Measurements from ENCODE around the gene MAPK9.
A peak's percentile ranks its signal among the peaks of the same experiment; 100 is the strongest.
"Not testable (repeated sequence)": the region's sequence is repeated elsewhere in the genome, so short reads cannot be mapped to it uniquely, and the experiment has no call there.

Gene MAPK9

GRCh38 chr5:180210961-180211760 is 80.7 kb downstream of the MAPK9 start:
- H3K9me3 ChIP-seq (ENCODE audit: insufficient read depth, low read length, severe bottlenecking) = no peaks in the 10 kb centered on the region
- no peak overlapping the region for H3K27ac ChIP-seq (ENCODE audit: low read length)
- H3K36me3 ChIP-seq (ENCODE audit: insufficient read depth, low read length) = no peaks in the 10 kb centered on the region
- H3K4me3 ChIP-seq (ENCODE audit: low read depth in 1 of 2, low read length in 2 of 2) = no peak overlapping the region
- TF ChIP-seq EZH2 (IDR thresholded peaks at IDR 0.05; ENCODE audit: borderline replicate concordance, low read depth, low read length, severe bottlenecking) = no peak
- TF ChIP-seq, protein P1, sequence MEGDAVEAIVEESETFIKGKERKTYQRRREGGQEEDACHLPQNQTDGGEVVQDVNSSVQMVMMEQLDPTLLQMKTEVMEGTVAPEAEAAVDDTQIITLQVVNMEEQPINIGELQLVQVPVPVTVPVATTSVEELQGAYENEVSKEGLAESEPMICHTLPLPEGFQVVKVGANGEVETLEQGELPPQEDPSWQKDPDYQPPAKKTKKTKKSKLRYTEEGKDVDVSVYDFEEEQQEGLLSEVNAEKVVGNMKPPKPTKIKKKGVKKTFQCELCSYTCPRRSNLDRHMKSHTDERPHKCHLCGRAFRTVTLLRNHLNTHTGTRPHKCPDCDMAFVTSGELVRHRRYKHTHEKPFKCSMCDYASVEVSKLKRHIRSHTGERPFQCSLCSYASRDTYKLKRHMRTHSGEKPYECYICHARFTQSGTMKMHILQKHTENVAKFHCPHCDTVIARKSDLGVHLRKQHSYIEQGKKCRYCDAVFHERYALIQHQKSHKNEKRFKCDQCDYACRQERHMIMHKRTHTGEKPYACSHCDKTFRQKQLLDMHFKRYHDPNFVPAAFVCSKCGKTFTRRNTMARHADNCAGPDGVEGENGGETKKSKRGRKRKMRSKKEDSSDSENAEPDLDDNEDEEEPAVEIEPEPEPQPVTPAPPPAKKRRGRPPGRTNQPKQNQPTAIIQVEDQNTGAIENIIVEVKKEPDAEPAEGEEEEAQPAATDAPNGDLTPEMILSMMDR (IDR thresholded peaks at IDR 0.05; ENCODE audit: borderline replicate concordance, extremely low read depth, low read length, poor library complexity, severe bottlenecking) = no peak
- H3K27me3 ChIP-seq (ENCODE audit: insufficient read depth, low read length, poor library complexity) = no peaks in the 10 kb centered on the region
- no peak for DNase-seq
- H2AFZ ChIP-seq (ENCODE audit: low read depth, low read length) = no peak overlapping the region
- no peaks in the 10 kb centered on the region for H3K79me2 ChIP-seq (ENCODE audit: insufficient read depth, low read length)
- no peak overlapping the region for H3K9ac ChIP-seq (ENCODE audit: low read depth, low read length)
- no peak overlapping the region for H3K4me2 ChIP-seq (ENCODE audit: insufficient read depth, low read length)
- H4K20me1 ChIP-seq (ENCODE audit: insufficient read depth, low read length) = peaks cover 7% of the 10 kb centered on the region
- no peak for ATAC-seq (ENCODE audit: insufficient read depth, low read depth)
- H3K4me1 ChIP-seq (ENCODE audit: insufficient read depth, low read length) = no peaks in the 10 kb centered on the region

DNA sequence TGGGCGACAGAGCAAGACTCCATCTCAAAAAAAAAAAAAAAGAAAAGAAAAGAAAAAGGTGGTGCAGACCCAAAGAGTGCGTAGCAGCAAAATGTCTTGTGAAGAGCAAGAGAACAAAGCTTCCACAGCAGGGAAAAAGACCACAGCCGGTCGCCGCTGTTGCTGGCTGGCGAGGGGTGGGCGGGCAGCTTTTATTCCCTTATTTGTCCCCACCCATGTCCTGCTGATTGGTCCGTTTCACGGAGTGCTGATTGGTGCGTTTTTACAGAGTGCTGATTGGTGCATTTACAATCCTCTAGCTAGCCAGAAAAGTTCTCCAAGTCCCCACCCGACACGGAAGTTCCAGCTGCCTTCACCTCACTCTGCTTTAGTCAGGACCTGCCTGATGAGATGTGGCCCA is 81.8 kb downstream of the MAPK9 start:
- not testable (repeated sequence) for H3K9ac ChIP-seq (ENCODE audit: low read depth, low read length); H3K4me1 ChIP-seq (ENCODE audit: insufficient read depth, low read length); H3K27ac ChIP-seq (ENCODE audit: low read length); ATAC-seq (ENCODE audit: insufficient read depth, low read depth); H3K4me3 ChIP-seq (ENCODE audit: low read depth in 1 of 2, low read length in 2 of 2); DNase-seq; H3K9me3 ChIP-seq (ENCODE audit: insufficient read depth, low read length, severe bottlenecking); H3K36me3 ChIP-seq (ENCODE audit: insufficient read depth, low read length); H3K79me2 ChIP-seq (ENCODE audit: insufficient read depth, low read length); H3K27me3 ChIP-seq (ENCODE audit: insufficient read depth, low read length, poor library complexity); H3K4me2 ChIP-seq (ENCODE audit: insufficient read depth, low read length); H2AFZ ChIP-seq (ENCODE audit: low read depth, low read length); H4K20me1 ChIP-seq (ENCODE audit: insufficient read depth, low read length)

GRCh38 chr5:180209137-180209581 is 82.7 kb downstream of the MAPK9 start, which contains the start of gene RASGEF1C:
Gene RASGEF1C (minus strand): TSS chr5:180209211. CDS start chr5:180138052, 71,159 bp downstream.
- no peaks in the 10 kb centered on the region for H3K36me3 ChIP-seq (ENCODE audit: insufficient read depth, low read length)
- no peak within 1 kb of the TSS for H3K27ac ChIP-seq (ENCODE audit: low read length)
- H3K9me3 ChIP-seq (ENCODE audit: insufficient read depth, low read length, severe bottlenecking) = no peaks in the 10 kb centered on the region
- H3K27me3 ChIP-seq (ENCODE audit: insufficient read depth, low read length, poor library complexity) = no peaks in the 10 kb centered on the region
- no peaks in the 10 kb centered on the region for H3K4me1 ChIP-seq (ENCODE audit: insufficient read depth, low read length)
- H3K4me2 ChIP-seq (ENCODE audit: insufficient read depth, low read length) = no peak within 1 kb of the TSS; the same call in 1 of the 2 replicates
- H3K9ac ChIP-seq (ENCODE audit: low read depth, low read length) = no peak within 1 kb of the TSS
- peak; percentile 91 for ATAC-seq (ENCODE audit: insufficient read depth, low read depth)
- DNase-seq = peak; percentile 49
- no peak for TF ChIP-seq EZH2 (IDR thresholded peaks at IDR 0.05; ENCODE audit: borderline replicate concordance, low read depth, low read length, severe bottlenecking)
- TF ChIP-seq, protein P1 (IDR thresholded peaks at IDR 0.05; ENCODE audit: borderline replicate concordance, extremely low read depth, low read length, poor library complexity, severe bottlenecking) = peak; percentile 46
- peaks cover 7% of the 10 kb centered on the region for H4K20me1 ChIP-seq (ENCODE audit: insufficient read depth, low read length)
- H3K79me2 ChIP-seq (ENCODE audit: insufficient read depth, low read length) = no peaks in the 10 kb centered on the region
- H3K4me3 ChIP-seq (ENCODE audit: low read depth in 1 of 2, low read length in 2 of 2) = no peak within 1 kb of the TSS
- no peak within 1 kb of the TSS for H2AFZ ChIP-seq (ENCODE audit: low read depth, low read length)

DNA sequence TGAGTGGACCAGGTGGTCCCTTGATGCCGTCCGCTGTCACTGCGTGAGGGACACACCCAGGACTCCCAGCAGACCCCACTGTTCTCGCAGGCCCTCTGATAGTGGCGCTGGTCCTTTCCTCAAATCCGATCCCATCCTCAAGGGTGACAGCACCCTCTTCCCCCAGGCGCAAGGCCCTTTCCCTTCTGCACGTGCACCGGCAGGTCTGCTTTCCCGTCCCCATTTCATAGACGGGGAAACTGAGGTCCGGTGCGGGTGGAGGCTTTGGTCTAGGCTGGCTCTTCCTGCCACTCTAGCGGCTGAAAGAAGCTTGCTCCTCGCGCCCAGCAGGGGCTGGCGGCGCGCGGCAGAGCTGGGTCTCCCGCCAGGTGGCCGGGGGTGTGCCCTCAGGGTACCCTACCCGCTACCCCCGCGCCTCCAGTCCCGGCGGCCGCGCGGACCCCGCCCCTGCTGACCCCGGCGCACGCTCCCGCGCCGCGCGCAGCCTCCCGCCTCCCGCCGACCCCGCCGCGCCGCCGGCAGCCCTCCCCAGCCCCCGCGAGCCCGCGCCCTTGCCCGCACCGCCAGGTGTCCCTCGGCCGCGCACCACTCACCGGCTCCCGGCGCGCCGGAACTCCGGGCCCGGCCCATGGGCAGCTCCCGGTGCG is 83.3 kb downstream of the MAPK9 start:
- Histone ChIP-seq H3K4me3 (ENCODE audit: low read depth in 1 of 2, low read length in 2 of 2) (no peak overlapping the region), H3K27me3 (ENCODE audit: insufficient read depth, low read length, poor library complexity) (no peaks in the 10 kb centered on the region), H3K9me3 (ENCODE audit: insufficient read depth, low read length, severe bottlenecking) (no peaks in the 10 kb centered on the region), H3K4me2 (ENCODE audit: insufficient read depth, low read length) (no peak overlapping the region), H3K9ac (ENCODE audit: low read depth, low read length) (no peak overlapping the region), H3K27ac (ENCODE audit: low read length) (no peak overlapping the region), H3K79me2 (ENCODE audit: insufficient read depth, low read length) (no peaks in the 10 kb centered on the region), H3K36me3 (ENCODE audit: insufficient read depth, low read length) (no peaks in the 10 kb centered on the region), H4K20me1 (ENCODE audit: insufficient read depth, low read length) (peaks cover 2% of the 10 kb centered on the region), H3K4me1 (ENCODE audit: insufficient read depth, low read length) (no peaks in the 10 kb centered on the region), H2AFZ (ENCODE audit: low read depth, low read length) (no peak overlapping the region)
- no peak for TF ChIP-seq EZH2 (IDR thresholded peaks at IDR 0.05; ENCODE audit: borderline replicate concordance, low read depth, low read length, severe bottlenecking)
- TF ChIP-seq, protein P1 (IDR thresholded peaks at IDR 0.05; ENCODE audit: borderline replicate concordance, extremely low read depth, low read length, poor library complexity, severe bottlenecking) = no peak
- ATAC-seq (ENCODE audit: insufficient read depth, low read depth) = no peak
- DNase-seq = no peak
